COLO668 (cell line): Measurements from ENCODE around the gene DNAI4.
A peak's percentile ranks its signal among the peaks of the same experiment; 100 is the strongest.
"Not testable (repeated sequence)": the region's sequence is repeated elsewhere in the genome, so short reads cannot be mapped to it uniquely, and the experiment has no call there.

Experiments
- DNase-seq: peaks from one replicate; lab custom pipeline; 2025; ENCODE audit not compliant: unreplicated experiment; lab: John Stamatoyannopoulos, UW

DNAI4 gene

DNA sequence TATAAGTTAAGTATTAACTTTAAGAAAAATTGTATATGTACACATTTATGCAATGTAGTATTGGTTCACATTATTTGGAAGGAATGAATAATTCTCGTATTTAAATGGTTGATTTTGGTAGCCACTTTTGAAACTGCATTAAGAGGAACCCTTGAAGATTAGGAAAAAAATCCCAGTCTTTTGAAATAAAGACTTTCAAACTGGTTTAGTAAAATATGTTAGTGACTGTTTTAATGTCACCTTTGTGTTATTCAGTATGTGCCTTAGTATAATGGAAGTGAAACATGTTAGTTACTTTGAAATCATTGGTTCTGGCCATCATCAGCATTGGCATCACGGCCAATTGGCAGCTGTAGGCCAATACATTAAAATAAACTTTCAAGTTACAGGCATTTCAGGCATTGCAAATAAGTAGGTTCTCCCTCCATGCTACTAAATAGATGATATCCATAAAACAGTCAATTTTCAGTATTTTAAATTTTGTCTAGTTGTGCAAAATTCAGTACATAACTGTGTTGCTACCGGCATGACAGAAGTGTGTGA lies 4.6 kb upstream of the DNAI4 start:
- no peak for DNase-seq

DNA sequence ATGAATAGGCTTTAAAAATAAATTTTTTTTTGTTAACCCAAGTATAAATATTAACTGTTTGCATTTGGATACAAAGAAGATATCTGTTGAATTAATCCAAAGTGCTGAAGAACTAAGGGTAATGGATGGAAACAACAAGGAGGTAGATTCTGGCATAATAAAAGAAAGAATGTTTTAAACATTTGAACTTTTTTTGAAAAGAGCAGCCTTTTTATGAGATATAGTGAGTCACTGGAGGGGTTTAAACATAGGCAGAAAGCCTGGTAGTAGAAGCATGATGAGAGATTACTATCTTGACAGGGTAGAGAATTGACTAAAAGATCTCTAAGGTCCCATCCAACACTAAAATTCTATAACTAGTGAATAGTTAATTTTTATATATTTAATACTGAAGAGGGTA lies 2.9 kb upstream of the DNAI4 start:
- DNase-seq: no peak

DNA sequence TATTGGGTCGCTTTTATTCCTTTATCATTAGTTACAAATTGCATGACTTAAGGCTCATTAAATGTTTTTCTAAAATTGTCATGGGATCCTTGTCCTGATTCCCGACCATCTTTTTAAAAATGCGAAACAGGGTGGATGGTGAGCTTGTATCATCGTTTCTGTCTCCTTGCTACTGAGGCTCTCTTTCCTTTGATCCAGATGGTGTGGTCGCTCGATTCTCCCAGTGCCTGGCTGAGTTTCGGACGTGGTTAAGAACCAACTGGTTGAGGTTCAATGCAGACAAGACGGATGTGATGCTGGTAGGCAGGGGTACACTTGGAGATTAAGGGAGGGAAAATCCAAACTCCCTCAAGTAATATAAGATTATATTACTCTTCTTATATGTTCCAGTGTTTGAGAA lies 1.3 kb upstream of the DNAI4 start:
- peak; percentile 49 for DNase-seq

DNA sequence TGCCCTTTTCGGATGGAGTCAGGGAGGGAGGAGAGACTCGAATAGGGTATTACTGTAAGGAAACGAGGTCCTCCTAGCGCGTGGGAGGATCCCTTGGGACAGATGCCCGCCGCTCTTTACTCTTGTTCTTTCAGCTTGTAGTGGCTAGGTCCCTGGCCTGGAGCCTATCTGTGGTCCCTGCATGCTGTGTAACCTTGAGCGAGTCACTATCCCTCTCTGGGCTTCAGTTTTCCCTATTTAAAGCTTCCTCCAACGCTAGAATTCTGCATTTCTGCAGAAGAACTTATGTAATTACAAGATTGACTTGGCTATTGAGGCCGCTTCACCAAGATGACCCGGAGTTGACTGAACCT lies 878 bp upstream of the DNAI4 start:
- no peak for DNase-seq

DNA sequence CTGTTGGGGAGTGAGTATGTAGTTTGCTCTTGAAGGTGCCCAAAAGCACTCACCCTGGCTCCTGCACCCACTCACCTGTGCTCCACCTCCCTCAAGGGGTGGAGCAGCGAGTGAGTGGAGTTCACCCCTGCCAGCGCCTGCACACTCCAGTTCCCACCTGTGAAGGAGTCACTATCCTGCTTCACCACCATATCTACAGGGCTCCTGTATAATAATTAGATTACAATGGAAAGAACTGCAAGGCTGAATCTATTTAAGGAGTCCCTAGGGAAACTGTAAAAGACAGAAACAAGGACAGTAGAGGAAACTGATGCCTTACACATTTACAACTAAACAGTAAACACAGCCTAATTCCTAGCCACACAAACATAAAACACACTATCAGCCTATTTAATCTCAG lies 4.1 kb downstream of the DNAI4 start:
- no peak for DNase-seq

DNA sequence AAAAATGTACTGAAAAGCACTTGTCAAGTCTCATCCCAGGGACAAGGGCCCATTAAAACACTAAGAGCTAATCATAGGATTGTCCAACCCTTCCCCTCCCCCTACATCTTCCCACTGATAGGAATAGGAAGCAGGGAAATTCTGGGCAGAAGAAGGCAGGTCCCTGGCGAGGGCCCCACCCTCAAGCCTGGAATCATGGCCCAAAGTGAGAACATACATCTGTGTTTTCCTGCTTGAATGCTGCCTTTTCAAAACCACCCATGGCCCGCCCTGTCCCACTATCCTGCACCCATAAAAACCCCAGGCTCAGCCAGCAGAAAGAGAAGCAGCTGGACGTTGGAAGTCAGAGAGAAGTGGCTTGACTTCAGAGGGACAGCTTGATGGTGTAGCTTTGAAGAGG lies 4.8 kb downstream of the DNAI4 start:
- no peak for DNase-seq

DNA sequence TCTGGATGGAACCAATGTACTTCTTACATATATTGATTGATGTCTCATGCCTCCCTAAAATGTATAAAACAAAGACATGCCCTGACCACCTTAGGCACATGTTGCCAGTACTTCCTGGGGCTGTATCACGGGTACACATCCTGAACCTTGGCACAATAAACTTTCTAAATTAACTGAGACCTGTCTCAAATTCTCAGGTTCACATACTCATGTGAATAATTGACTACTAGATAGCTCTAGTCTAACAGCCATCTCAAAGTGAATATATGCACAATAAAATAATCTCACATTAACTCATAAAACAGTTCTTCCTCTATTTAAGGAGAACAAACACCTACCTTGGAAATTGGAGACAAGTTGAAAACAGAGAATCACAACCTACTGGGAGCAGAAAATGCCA lies 5.6 kb downstream of the DNAI4 start:
- no peak for DNase-seq

- no peak for DNase-seq
Observed at GRCh38 chr1:66917476-66917875, 7.2 kb downstream of the DNAI4 start.

DNA sequence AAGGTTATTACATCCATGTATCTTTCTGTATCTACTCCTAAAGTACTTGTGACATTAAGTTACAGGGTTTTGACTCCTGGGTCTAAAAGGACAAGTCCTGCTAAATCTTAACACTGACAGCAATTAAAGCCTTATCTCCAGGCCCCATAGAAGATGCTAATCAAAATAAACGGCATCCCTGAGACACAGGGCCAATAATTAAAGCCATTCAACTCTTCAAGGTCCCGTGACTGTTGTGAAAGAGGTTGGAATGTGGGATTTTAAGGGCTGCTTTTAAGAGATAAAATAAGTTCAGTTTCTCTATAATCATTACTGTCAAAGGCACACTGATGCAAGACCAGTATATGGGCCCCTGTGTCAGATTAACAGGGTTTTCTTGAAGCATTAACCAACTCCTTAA lies 8.3 kb downstream of the DNAI4 start:
- no peak for DNase-seq

DNA sequence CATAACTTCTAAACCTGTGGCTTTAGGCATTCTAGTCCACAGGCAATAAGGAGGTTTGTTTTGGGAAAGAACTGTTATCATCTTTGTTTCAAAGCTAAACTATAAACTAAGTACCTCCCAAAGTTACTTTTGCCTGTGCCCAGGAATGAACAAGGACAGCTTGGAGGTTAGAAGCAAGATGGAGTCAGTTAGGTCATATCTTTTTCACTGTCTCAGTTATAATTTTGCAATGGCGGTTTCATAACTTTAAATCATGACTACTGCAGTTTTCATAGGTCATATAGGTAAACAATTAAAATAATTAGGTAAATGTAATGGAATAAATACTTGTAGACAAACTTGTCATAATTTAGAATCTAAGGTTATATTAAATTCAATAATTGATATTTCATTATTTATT lies 9.5 kb downstream of the DNAI4 start:
- not testable (repeated sequence) for DNase-seq

DNA sequence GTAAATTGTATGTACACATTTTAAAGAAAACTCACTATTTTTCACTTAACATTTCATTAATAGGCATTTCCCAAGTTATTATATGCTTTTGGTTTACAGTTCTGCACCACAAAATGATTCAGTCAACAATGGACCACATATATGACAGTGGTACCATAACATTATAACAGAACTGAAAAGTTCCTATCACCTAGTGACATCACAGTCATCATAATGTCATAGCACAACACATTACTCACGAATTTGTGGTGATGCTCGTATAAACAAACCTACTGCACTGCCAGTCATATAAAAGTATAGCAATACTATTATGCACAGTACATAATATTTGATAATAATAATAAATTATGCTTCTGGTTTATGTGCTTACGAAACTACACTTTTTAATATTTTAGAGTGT lies 30.9 kb downstream of the DNAI4 start:
- no peak for DNase-seq

- DNase-seq: no peak
Observed at GRCh38 chr1:66890621-66891020, 34.0 kb downstream of the DNAI4 start.

DNA sequence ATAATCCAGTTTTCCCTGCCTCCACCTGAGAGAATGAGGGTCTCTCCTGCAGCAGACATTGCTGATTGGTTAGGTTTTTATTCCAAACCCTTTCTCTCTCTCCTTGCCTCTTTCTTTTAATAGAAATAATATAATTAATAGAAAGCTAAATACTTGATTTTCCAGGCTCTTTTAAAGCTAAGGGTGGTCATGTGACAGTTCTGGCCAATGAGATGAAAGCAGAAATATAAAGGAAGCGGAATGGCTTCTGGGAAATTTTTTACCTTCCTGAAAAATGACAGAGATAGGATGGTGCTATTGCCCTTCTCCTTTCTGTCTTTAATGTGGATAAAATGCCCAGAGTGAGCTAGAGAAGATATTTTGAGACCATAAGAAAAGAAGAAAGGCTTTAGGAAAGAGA lies 35.6 kb downstream of the DNAI4 start:
- no peak for DNase-seq

DNA sequence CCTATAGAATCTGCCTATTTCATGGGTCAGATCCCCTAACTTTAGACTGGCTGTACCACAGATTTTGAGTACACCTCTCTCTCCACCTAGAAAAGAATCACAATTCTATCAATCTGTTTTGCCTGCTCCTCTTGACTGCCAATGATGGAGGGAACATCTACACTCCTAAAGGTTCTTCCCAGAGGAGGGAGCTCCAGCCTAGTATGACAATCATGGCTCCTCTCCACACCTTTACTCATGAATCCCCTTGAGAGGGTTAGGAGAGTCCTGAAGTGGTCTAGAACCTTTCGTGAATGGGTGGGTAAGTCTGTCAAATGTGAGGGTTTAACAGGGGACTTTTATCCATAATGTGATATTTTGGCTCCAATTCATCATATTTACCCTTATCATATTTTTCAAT lies 48.0 kb downstream of the DNAI4 start:
- DNase-seq: no peak

GRCh38 chr1:66873111-66873510 lies 51.5 kb downstream of the DNAI4 start:
- no peak for DNase-seq

DNA sequence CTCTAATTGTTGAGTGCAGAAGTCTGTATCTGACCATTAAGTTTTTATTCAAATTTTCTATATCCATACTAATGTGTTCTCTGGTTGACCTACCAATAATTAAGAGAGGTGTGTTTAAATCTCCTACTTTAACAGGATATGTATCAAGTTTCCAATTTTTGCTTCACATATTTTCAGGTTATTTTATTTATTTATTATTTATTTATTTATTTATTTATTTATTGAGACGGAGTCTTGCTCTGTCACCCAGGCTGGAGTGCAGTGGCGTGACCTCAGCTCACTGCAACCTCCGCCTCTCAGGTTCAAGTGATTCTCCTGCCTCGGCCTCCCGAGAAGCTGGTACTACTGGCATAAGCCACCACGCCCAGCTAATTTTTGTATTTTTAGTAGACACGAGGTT lies 52.6 kb downstream of the DNAI4 start:
- DNase-seq: not testable (repeated sequence)

DNA sequence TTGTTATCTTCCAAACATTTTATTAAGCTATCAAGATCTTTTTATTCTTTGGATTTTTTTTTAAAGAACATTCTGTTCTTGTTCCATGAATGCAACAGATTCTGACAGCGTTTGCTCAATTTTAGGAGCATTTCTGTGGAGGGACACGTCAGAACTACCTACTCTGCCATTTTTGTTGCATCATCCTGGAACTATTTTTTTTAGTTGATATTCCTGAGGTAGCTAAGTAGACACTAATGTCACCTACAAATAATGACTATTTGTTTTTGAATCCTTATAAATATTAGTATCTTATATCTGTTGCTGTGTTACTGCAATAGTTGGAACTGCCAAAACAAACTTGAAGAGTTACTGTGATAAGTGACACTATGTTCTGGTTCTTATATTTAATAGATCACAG lies 57.2 kb downstream of the DNAI4 start:
- DNase-seq: no peak

DNA sequence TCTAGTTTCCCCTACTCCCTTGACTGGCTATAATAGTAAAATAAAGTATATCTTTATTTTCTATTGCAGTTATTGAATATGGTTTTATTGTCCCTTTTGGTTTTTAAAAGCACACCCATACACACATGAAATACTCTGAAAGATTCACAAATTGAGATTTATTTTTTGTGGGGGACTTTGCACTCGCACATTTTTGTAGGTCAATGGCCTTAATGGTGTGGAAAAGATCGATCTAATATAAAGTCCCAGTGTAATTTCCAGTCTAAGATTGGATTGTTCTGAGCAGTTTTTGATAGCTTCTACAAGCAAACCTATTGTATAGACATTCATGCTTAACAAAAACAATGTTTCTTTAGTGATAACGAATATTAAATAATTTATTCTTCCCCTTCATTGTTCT lies 64.1 kb downstream of the DNAI4 start:
- no peak for DNase-seq

GRCh38 chr1:66853379-66853778 lies 71.3 kb downstream of the DNAI4 start:
- no peak for DNase-seq

DNA sequence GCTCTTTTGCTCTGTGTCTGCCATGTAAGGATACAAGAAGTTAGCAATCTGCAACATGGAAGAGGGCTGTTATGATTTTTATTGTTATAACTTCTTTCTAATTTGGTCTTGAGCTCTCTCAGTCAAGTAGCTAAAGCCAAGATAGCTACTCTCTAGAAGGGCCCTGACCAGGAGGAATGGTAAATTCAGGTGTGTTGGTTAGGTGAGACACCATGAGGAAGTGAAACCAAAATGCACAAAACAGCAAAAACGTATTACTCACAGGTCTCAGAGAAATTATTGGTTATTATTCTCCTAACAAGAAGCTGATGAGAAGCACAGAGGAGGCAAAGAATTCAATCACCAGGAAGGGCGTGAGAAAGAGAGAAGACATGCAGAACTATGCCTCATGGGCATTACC lies 71.8 kb downstream of the DNAI4 start:
- no peak for DNase-seq

DNA sequence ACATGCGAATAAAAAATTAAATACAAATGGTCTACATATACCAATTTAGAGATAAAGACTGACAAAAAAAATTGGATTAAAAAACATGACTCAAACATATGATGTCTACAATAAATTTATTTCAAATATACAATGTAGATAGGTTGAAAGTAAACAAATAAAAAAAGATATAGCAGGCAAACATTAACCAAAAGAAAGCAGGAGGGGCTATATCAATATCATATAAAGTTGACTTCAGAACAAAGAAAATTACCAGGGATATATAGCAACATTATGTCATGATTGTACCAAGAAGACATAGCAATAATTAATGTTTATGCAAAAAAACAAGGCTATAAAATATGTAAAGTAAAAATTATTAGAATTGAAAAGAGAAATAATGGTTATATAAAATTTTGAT lies 73.7 kb downstream of the DNAI4 start:
- no peak for DNase-seq

DNA sequence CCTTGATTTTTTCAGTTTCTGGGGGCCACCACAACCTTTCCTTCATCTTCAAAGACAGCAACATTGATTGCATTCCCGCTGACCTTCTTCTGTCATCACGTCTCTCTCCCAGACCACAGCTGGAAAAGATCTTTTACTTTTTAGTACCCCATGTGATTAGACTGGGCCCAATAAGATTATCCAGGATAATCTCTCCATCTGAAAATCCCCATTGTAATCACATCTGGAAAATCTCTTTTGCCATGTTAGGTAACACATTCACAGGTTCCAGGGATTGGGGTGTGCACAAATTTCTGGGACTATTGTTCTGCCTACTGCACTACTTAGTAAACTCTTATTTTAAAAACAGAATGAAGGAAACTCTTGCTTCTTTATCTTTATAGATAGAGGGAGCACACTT lies 76.5 kb downstream of the DNAI4 start:
- no peak for DNase-seq

DNA sequence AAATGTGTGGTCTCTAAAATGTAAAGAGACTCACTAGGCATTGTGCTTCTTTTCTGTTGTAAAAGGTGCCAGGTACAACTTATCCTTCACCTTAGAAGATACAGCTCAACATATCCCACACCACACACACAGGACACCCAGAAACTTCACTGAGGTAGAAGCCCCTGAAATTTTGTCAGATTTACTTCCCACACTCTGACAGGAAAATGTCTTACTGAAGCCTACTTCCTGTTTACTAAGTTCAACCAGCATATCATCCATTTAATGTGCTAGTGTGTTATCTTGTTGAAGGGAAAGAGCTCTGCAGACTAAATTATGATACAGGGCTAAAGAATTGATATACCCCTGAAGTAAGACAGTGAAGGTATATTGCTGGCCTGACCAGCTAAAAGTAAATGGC lies 83.7 kb downstream of the DNAI4 start:
- DNase-seq: no peak

DNA sequence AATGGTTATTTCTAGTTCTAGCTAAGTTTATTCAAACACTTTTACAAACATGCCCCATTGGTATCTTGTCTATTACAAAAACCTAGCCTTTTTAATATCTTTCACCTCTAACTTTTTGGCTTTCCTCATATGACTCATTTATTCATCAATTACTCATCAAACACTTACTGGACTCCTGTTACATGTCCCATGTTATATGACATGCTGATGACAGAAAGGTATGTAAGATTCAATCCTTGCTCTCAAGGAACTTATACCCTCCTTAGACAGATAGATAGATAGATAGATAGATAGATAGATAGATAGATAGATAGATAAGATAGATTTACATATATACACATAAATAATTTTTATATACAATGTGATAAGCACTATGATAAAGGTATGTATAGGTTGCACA lies 89.7 kb downstream of the DNAI4 start:
- DNase-seq: no peak
